HG02678 (cell line): ENCODE measurements around the gene RNF208.
"Not testable (repeated sequence)": the region's sequence is repeated elsewhere in the genome, so short reads cannot be mapped to it uniquely, and the experiment has no call there.

Experiments used
- ATAC-seq: cut with Tn5 transposase; IDR thresholded peaks from one replicate; pipeline ENCODE4 v1.9.1; 2021; ENCODE audit warnings: mild to moderate bottlenecking, moderate library complexity; ENCODE audit not compliant: unreplicated experiment

RNF208 gene

GRCh38 chr9:137222190-137223077 is at the start of gene RNF208:
Gene RNF208 (minus strand): TSS chr9:137222240. CDS start chr9:137221212, 1,028 bp downstream.
- peak; percentile 3 for ATAC-seq

GRCh38 chr9:137271696-137272076 is 49.6 kb upstream of the RNF208 start:
- no peak for ATAC-seq

GRCh38 chr9:137270929-137271695 is 49.1 kb upstream of the RNF208 start:
- no peak for ATAC-seq

GRCh38 chr9:137269231-137269772 is 47.3 kb upstream of the RNF208 start:
- ATAC-seq, result no peak

GRCh38 chr9:137268538-137269201 is 46.6 kb upstream of the RNF208 start:
- no peak for ATAC-seq

GRCh38 chr9:137267933-137268355 is 45.9 kb upstream of the RNF208 start:
- no peak for ATAC-seq

- ATAC-seq, result no peak
These were observed 44.8 kb upstream of the RNF208 start for GRCh38 chr9:137266585-137267453.

- ATAC-seq, result no peak
These were observed 44.1 kb upstream of the RNF208 start for GRCh38 chr9:137266162-137266527.

GRCh38 chr9:137265496-137266161 is 43.6 kb upstream of the RNF208 start:
- ATAC-seq, result no peak

GRCh38 chr9:137264067-137264466 is 42.0 kb upstream of the RNF208 start:
- ATAC-seq, result no peak

- ATAC-seq, result no peak
These were observed 41.5 kb upstream of the RNF208 start for GRCh38 chr9:137263506-137263905.

GRCh38 chr9:137262909-137263285 is 40.9 kb upstream of the RNF208 start:
- no peak for ATAC-seq

- not testable (repeated sequence) for ATAC-seq
These were observed 40.3 kb upstream of the RNF208 start for GRCh38 chr9:137262173-137262908.

GRCh38 chr9:137256856-137257255 is 34.8 kb upstream of the RNF208 start:
- ATAC-seq, result no peak

- ATAC-seq, result no peak
These were observed 34.3 kb upstream of the RNF208 start for GRCh38 chr9:137256362-137256761.

GRCh38 chr9:137255448-137256114 is 33.5 kb upstream of the RNF208 start:
- no peak for ATAC-seq

GRCh38 chr9:137254624-137255447 is 32.8 kb upstream of the RNF208 start, which contains the start of gene NELFB:
Gene NELFB (plus strand): TSS chr9:137255327.
- ATAC-seq, result peak; percentile 84
